GM12875 (cell line): ENCODE data around the gene CD48.
"Not testable (repeated sequence)": the region's sequence is repeated elsewhere in the genome, so short reads cannot be mapped to it uniquely, and the experiment has no call there.

Experiments used
- H3K4me3 ChIP-seq: one replicate; pipeline ENCODE4 v1.5.1; 2011; ENCODE audit warnings: low read depth, low read length, control low read depth
- TF ChIP-seq, protein P1 (sequence below): IDR thresholded peaks from 2 replicates; pipeline ENCODE4 v1.5.1; 2011; ENCODE audit warnings: low read depth, mild to moderate bottlenecking, control low read depth, inconsistent platforms, low read length, moderate library complexity, borderline replicate concordance; ENCODE audit not compliant: insufficient read depth

CD48 gene

DNA sequence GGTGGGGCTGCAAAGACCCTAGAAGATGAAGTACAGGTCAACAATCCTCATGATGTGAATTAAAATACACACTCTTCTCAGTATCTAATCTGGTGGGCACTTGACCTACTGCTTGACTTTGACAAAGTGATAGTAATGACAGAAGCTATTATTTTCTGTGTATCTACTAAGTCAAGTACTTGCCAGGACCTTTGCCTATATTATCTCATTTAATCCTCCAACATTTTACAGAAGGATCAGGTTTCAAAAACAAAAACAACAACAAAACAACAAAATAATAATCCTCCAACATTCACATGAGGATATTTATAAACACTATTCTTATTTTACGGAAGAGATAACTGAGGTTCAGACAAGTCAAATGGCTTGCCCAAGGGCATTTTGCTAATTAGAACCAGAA is 4.4 kb upstream of the CD48 start:
- no peak overlapping the region for H3K4me3 ChIP-seq
- TF ChIP-seq, protein P1, sequence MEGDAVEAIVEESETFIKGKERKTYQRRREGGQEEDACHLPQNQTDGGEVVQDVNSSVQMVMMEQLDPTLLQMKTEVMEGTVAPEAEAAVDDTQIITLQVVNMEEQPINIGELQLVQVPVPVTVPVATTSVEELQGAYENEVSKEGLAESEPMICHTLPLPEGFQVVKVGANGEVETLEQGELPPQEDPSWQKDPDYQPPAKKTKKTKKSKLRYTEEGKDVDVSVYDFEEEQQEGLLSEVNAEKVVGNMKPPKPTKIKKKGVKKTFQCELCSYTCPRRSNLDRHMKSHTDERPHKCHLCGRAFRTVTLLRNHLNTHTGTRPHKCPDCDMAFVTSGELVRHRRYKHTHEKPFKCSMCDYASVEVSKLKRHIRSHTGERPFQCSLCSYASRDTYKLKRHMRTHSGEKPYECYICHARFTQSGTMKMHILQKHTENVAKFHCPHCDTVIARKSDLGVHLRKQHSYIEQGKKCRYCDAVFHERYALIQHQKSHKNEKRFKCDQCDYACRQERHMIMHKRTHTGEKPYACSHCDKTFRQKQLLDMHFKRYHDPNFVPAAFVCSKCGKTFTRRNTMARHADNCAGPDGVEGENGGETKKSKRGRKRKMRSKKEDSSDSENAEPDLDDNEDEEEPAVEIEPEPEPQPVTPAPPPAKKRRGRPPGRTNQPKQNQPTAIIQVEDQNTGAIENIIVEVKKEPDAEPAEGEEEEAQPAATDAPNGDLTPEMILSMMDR: no peak

DNA sequence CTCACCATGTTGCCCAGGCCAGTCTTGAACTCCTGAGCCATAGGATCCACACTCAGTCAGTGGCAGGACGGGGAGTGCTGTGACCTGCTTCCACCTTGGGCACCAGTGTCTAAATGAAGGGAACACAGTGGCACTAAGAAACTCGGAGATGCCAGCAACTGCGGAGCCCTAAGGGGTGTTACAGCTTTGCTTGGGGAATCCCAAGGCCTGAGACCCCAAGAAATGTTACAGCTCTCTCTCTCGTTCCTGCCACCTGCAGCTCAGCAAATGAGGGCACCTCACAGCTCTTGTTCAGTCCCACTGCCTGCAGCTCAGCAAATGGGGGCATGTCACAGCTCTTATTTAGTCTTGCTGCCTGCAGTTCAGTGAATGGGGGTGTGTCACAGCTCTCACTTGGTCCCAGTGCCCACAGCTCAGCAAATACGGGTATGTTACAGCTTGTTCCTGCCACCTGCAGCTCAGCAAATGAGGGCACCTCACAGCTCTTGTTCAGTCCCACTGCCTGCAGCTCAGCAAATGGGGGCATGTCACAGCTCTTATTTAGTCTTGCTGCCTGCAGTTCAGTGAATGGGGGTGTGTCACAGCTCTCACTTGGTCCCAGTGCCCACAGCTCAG is 2.5 kb upstream of the CD48 start:
- H3K4me3 ChIP-seq: not testable (repeated sequence)

DNA sequence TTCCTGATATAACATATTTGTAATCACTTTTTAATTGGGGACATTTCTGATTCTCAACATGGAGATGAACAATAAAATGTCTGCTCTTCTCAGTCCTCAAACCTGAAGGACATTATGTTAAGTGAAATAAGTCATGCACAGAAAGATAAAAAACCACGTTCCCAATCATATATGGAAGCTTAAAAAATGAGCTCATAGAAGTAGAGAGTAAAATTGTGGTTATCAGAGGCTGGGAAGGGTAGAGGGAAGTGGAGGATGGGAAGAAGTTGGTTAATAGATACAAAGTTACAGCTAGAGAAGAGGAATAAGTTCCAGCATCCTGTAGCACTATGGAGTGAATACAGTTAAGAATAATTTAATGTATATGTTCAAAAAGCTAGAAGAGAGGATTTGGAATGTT is 1.5 kb upstream of the CD48 start:
- no peak overlapping the region for H3K4me3 ChIP-seq
- TF ChIP-seq, protein P1: no peak

DNA sequence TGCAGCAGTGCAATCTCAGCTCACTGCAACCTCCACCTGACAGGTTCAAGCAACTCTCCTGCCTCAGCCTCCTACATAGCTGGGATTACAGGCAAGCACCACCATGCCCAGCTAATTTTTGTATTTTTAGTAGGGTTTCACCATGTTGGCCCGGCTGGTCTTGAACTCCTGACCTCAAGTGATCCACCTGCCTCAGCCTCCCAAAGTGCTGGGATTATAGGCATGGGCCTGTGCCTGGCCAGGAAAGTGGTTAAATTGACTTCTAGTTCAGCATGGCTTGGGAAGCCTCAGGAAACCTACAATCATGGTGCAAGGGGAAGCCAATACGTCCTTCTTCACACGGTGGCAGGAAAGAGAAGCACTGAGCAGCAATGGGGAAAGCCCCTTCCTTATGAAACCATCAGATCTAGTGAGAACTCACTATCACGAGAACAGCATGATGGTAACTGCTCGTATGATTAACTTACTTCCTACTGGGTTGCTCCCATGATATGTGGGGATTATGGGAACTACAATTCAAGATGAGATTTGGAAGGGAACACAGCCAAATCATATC is 981 bp upstream of the CD48 start:
- not testable (repeated sequence) for H3K4me3 ChIP-seq

DNA sequence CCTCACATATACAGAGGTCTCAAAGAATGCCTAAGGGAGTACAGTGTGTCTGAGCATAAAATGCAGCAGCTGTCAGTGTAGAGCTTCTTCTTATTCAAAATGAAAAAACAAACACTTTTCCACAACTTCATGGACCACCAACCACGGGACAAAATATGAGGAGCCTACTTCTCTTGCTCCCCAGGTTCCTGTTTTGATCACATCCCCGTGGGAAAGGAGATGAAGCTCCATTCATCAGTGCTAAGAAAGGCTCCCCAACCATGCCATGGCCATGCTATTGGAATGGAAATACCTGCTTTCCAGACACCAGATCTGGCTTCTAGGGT is 383 bp downstream of the CD48 start:
- H3K4me3 ChIP-seq: peak overlapping the region; percentile 70
- TF ChIP-seq, protein P1: no peak

DNA sequence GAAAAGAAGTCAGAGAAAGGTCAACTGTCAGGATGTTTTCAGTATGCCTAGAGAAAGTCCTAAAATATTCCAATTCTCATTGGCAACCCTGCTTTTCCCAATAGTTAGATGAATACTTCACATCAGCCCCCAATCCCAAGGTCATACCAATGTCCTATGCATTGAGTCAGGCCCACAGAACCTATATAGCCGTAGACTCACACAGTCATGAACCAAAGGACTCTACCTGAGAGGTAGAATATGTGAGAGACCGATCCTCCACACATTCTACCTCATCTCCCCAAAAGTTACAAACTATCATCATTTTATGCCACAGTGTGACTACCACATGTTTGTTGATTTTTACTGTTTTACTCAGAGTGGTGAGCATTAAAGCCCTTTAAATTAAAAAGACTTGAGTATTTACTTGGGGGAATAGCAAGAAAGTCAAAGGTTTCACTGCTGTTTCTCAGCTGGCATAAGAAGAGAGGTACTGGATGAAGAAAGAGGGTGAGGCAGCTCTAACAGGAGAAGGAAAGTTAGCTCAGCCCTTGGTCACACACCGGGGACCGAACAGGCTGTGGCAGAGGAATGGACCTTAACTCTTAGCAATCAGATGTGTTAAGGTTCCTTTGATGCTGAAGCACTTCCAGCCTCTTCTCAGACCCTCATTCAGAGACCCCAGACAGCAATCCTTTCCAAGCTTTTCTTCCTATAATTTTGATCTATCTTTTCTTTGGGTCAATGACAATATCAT is 937 bp downstream of the CD48 start:
- peak overlapping the region; percentile 70 for H3K4me3 ChIP-seq
- TF ChIP-seq, protein P1: no peak

DNA sequence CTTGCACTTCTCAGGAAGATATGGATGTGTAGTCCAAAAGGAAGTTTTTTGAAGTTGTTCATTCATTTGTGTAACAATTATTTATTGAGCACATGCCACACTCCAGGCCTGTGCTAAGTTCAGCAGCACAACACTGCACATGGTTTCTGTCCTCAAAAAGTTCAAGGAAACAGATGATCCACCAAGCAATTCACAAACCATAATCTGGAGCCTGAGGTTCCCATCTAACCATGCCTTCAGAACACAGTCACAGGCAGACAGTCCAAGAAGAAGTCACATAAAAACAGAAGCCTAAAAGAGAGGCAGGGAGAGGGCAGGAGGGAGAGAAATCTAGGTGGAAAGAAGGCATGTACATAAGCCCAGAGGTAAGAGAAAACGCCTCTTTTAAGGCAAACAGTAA is 1.9 kb downstream of the CD48 start:
- H3K4me3 ChIP-seq: peak overlapping the region; percentile 70
- TF ChIP-seq, protein P1: no peak

DNA sequence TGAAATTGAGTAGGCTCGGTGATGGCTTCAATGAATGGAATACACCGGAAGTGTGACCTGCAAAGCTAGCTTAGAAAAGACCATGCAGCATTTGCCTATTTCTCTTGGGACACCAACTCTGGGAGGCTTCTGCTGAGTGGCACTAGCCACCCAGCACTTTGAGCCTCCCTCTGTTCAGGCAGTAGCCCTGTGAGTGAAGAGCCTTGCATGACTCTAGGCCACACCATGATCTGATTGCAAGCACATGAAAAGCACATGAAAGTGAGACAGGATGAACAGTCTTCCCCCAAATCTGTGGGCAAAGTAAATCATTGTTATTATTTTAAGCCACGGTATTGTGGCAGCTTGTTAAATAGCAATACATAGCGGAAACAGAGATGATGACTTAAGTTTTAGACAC is 2.8 kb downstream of the CD48 start:
- TF ChIP-seq, protein P1: no peak
- peak overlapping the region; percentile 70 for H3K4me3 ChIP-seq
